ENCODE data around the gene PROC. TPM values are rescaled to one million over a fixed set of nuclear protein-coding genes. Genes with fewer than 3 reads are reported as not detected.
"Not testable (repeated sequence)": the region's sequence is repeated elsewhere in the genome, so short reads cannot be mapped to it uniquely, and the experiment has no call there.

Gene PROC
- total RNA-seq, 3 donors from 2014 or later, result not detected

- DNase-seq (ENCODE audit: low spot score in 2 of 2), result no peak
- Histone ChIP-seq H3K4me3 (peak overlapping the region in 2 of 3 donors; percentile 62 to 77), H3K27me3 (no peaks in the 10 kb centered on the region), H3K27ac (peak overlapping the region; percentile 95 to 98), H3K36me3 (no peaks in the 10 kb centered on the region), H3K9me3 (no peaks in the 10 kb centered on the region), H3K4me1 (no peaks in the 10 kb centered on the region)
- TF ChIP-seq, protein P1, sequence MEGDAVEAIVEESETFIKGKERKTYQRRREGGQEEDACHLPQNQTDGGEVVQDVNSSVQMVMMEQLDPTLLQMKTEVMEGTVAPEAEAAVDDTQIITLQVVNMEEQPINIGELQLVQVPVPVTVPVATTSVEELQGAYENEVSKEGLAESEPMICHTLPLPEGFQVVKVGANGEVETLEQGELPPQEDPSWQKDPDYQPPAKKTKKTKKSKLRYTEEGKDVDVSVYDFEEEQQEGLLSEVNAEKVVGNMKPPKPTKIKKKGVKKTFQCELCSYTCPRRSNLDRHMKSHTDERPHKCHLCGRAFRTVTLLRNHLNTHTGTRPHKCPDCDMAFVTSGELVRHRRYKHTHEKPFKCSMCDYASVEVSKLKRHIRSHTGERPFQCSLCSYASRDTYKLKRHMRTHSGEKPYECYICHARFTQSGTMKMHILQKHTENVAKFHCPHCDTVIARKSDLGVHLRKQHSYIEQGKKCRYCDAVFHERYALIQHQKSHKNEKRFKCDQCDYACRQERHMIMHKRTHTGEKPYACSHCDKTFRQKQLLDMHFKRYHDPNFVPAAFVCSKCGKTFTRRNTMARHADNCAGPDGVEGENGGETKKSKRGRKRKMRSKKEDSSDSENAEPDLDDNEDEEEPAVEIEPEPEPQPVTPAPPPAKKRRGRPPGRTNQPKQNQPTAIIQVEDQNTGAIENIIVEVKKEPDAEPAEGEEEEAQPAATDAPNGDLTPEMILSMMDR (IDR thresholded peaks at IDR 0.05), result no peak
- TF ChIP-seq POLR2AphosphoS5 (IDR thresholded peaks at IDR 0.05) (no peak), POLR2A (IDR thresholded peaks at IDR 0.05) (no peak)
- intact Hi-C loops (cut with DNase I; ENCODE audit: low total_unique reads), result no loop called here
Measured at GRCh38 chr2:127408807-127409099, 9.5 kb upstream of the PROC start.

GRCh38 chr2:127409716-127410115 lies 8.5 kb upstream of the PROC start:
- H3K27ac ChIP-seq; DNase-seq (ENCODE audit: low spot score in 2 of 2); H3K4me3 ChIP-seq; intact Hi-C loops (cut with DNase I; ENCODE audit: low total_unique reads); H3K4me1 ChIP-seq; H3K27me3 ChIP-seq; H3K36me3 ChIP-seq; H3K9me3 ChIP-seq: not testable (repeated sequence)

DNA sequence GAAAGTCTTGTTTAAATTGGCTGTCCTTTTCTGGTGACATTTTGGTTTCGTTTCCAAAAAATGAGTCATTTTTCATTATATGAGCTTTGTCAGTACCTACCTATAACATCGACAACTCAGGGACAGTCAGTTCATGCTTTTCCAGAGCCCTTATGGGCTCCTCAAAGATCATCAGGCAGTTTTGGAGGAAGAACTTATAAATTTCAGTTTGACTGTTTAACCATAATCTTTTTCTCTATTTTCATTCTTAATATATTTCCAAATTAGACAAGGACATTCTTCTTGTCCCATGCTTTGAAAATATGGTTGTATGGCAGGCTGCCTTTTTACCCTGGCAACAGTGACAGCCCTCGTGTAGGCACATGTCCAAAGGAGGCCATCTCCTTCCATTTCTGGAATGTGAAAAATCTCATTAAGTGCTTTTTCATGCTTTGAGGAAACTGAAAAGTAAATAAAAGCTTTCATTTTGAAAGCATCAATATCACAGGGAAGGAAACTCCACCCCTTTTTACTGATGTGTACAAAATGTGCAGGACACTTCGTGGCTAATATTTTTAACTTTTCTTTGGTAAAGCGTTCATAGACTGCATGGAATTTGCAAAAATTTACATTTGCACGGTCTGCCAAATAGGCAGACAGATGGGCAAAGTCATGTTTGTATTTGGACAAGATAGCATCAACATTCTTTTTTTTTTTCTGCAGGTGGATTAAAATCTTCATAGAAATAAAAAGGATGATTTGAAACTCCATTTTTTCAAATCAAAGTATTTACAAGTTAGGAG lies 7.2 kb upstream of the PROC start:
- Histone ChIP-seq H3K36me3 (no peaks in the 10 kb centered on the region), H3K27ac (peak overlapping the region; percentile 70 to 71), H3K4me1 (no peaks in the 10 kb centered on the region), H3K9me3 (no peaks in the 10 kb centered on the region), H3K27me3 (no peaks in the 10 kb centered on the region), H3K4me3 (peak overlapping the region in 1 of 3 donors; percentile 4)
- TF ChIP-seq, protein P1 (IDR thresholded peaks at IDR 0.05), result no peak
- TF ChIP-seq POLR2AphosphoS5 (IDR thresholded peaks at IDR 0.05), result peak in 1 of 3 donors; percentile 23
- DNase-seq (ENCODE audit: low spot score in 2 of 2), result peak in 1 of 2 donors; percentile 56
- intact Hi-C loops (cut with DNase I; ENCODE audit: low total_unique reads), result no loop called here

- no peak overlapping the region for H3K4me3 ChIP-seq
- peaks cover 0 to 5% of the 10 kb centered on the region in 2 donors for H3K4me1 ChIP-seq
- no peak for TF ChIP-seq POLR2A (IDR thresholded peaks at IDR 0.05)
- TF ChIP-seq POLR2AphosphoS5 (IDR thresholded peaks at IDR 0.05), result no peak
- TF ChIP-seq, protein P1 (IDR thresholded peaks at IDR 0.05), result no peak
- no peaks in the 10 kb centered on the region for H3K27me3 ChIP-seq
- no peaks in the 10 kb centered on the region for H3K36me3 ChIP-seq
- DNase-seq (ENCODE audit: low spot score in 2 of 2), result no peak
- intact Hi-C loops (cut with DNase I; ENCODE audit: low total_unique reads), result no loop called here
- H3K9me3 ChIP-seq, result no peaks in the 10 kb centered on the region
- peak overlapping the region; percentile 1 to 29 for H3K27ac ChIP-seq
Measured at GRCh38 chr2:127411653-127412369, 6.4 kb upstream of the PROC start.

DNA sequence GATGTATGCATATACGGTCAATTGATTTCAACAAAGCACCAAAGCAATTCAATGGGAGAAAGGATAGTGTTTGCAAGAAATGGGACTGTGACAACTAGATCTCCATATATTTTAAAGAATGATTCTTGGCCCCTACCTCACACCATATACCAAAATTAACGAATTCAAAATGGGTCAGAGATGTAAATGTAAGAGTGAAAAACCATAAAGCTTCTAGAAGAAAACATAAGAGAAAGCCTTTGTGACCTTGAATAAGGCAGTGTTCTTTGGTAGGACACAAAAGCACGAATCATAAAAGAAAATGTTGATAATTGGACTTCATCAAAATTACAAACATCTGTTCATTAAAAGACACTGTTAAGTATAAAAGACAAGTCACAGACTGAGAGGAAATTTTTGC lies 5.0 kb upstream of the PROC start:
- Histone ChIP-seq H3K27me3 (peaks cover 0 to 1% of the 10 kb centered on the region in 2 donors), H3K4me3 (no peak overlapping the region), H3K4me1 (peaks cover 0 to 5% of the 10 kb centered on the region in 2 donors), H3K9me3 (no peaks in the 10 kb centered on the region), H3K27ac (no peak overlapping the region), H3K36me3 (no peaks in the 10 kb centered on the region)
- DNase-seq (ENCODE audit: low spot score in 2 of 2), result no peak
- TF ChIP-seq POLR2AphosphoS5 (IDR thresholded peaks at IDR 0.05) (no peak), POLR2A (IDR thresholded peaks at IDR 0.05) (no peak)
- TF ChIP-seq, protein P1 (IDR thresholded peaks at IDR 0.05), result no peak
- intact Hi-C loops (cut with DNase I; ENCODE audit: low total_unique reads), result no loop called here
